Ishikawa (cell line): Measurements from ENCODE around the gene MUSK.

ENCODE experiments used
- CEBPB ChIP-seq: IDR thresholded peaks from 2 replicates; pipeline ENCODE4 v1.6.1; 2012
- CREB1 ChIP-seq: IDR thresholded peaks from 2 replicates; pipeline ENCODE4 v1.6.1; 2012; ENCODE audit warnings: low read depth
- EGR1 ChIP-seq: IDR thresholded peaks from 2 replicates; pipeline ENCODE4 v1.6.1; 2012
- EP300 ChIP-seq: IDR thresholded peaks from 2 replicates; pipeline ENCODE4 v1.6.1; 2012; ENCODE audit warnings: borderline replicate concordance
- FOXM1 ChIP-seq: IDR thresholded peaks from 2 replicates; pipeline ENCODE4 v1.6.1; 2012; ENCODE audit warnings: low read depth, borderline replicate concordance
- MAX ChIP-seq: IDR thresholded peaks from 2 replicates; pipeline ENCODE4 v1.6.1; 2012
- NFIC ChIP-seq: IDR thresholded peaks from 2 replicates; pipeline ENCODE4 v1.6.1; 2012
- RAD21 ChIP-seq: IDR thresholded peaks from 2 replicates; pipeline ENCODE4 v1.6.1; 2012; ENCODE audit warnings: low read depth
- REST ChIP-seq: IDR thresholded peaks from 2 replicates; pipeline ENCODE4 v1.6.1; 2012; ENCODE audit warnings: low read depth, mild to moderate bottlenecking
- TAF1 ChIP-seq: IDR thresholded peaks from 2 replicates; pipeline ENCODE4 v1.6.1; 2012; ENCODE audit warnings: low read depth, mild to moderate bottlenecking
- TCF12 ChIP-seq: IDR thresholded peaks from 2 replicates; pipeline ENCODE4 v1.6.1; 2012; ENCODE audit warnings: low read depth
- TEAD4 ChIP-seq: IDR thresholded peaks from 2 replicates; pipeline ENCODE4 v1.6.1; 2012
- USF1 ChIP-seq: IDR thresholded peaks from 2 replicates; pipeline ENCODE4 v1.6.1; 2012
- YY1 ChIP-seq: IDR thresholded peaks from 2 replicates; pipeline ENCODE4 v1.6.1; 2012; ENCODE audit warnings: low read depth
- ZBTB7A ChIP-seq: IDR thresholded peaks from 2 replicates; pipeline ENCODE4 v1.6.1; 2012; ENCODE audit warnings: low read depth

MUSK gene

GRCh38 chr9:110763568-110763967, 95.0 kb downstream of the MUSK start:
- TF ChIP-seq ZBTB7A (no peak), EGR1 (no peak), EP300 (no peak), REST (no peak), MAX (no peak), FOXM1 (no peak), NFIC (no peak), TAF1 (no peak), RAD21 (no peak), YY1 (no peak), TCF12 (no peak), USF1 (no peak), CREB1 (no peak), CEBPB (no peak), TEAD4 (no peak)

GRCh38 chr9:110764006-110764405, 95.4 kb downstream of the MUSK start:
- no peak for TF ChIP-seq NFIC
- TF ChIP-seq EGR1 = no peak
- no peak for TF ChIP-seq TCF12
- TF ChIP-seq EP300 = no peak
- TF ChIP-seq ZBTB7A = no peak
- TF ChIP-seq YY1 = no peak
- no peak for TF ChIP-seq RAD21

GRCh38 chr9:110765926-110766325, 97.3 kb downstream of the MUSK start:
- TF ChIP-seq NFIC (no peak), USF1 (no peak), RAD21 (no peak), EP300 (no peak), TCF12 (no peak), YY1 (no peak), CEBPB (no peak), TEAD4 (no peak), EGR1 (no peak)

GRCh38 chr9:110767559-110768063, 99.0 kb downstream of the MUSK start:
- TF ChIP-seq REST = no peak
- no peak for TF ChIP-seq CREB1
- no peak for TF ChIP-seq TEAD4
- TF ChIP-seq FOXM1 = no peak
- no peak for TF ChIP-seq USF1
- no peak for TF ChIP-seq MAX
- TF ChIP-seq EP300 = no peak
- TF ChIP-seq ZBTB7A = no peak
- no peak for TF ChIP-seq CEBPB
- no peak for TF ChIP-seq TCF12
- TF ChIP-seq TAF1 = no peak
- no peak for TF ChIP-seq EGR1
- TF ChIP-seq YY1 = no peak
- TF ChIP-seq NFIC = no peak
- no peak for TF ChIP-seq RAD21

GRCh38 chr9:110768886-110769285, 100.3 kb downstream of the MUSK start:
- TF ChIP-seq ZBTB7A (no peak), USF1 (no peak), FOXM1 (no peak), YY1 (no peak), NFIC (no peak), CEBPB (no peak), REST (no peak), TEAD4 (no peak), EGR1 (no peak), CREB1 (no peak), EP300 (no peak), MAX (no peak), RAD21 (no peak), TAF1 (no peak)
